ES-I3 (cell line): Measurements from ENCODE around the gene CD81.

Experiments
- H3K36me3 ChIP-seq: 2 replicates; pipeline ENCODE4 v1.6.1; 2013; ENCODE audit warnings: mild to moderate bottlenecking, low read length, control low read depth, moderate library complexity; ENCODE audit not compliant: insufficient read depth
- H3K4me1 ChIP-seq: 2 replicates; pipeline ENCODE4 v1.6.1; 2013; ENCODE audit warnings: mild to moderate bottlenecking, control low read depth, low read length; ENCODE audit not compliant: insufficient read depth
- H3K9ac ChIP-seq: 2 replicates; pipeline ENCODE4 v1.6.1; 2013; ENCODE audit warnings: low read depth, mild to moderate bottlenecking, low read length, moderate library complexity
- H3K9me3 ChIP-seq: 2 replicates; pipeline ENCODE4 v1.6.1; 2013; ENCODE audit warnings: mild to moderate bottlenecking, low read length, moderate library complexity; ENCODE audit not compliant: control insufficient read depth, insufficient read depth

The CD81 gene

GRCh38 chr11:2428322-2428795, 51.2 kb downstream of the CD81 start:
- Histone ChIP-seq H3K36me3 (no peaks in the 10 kb centered on the region), H3K9ac (no peak overlapping the region), H3K9me3 (no peaks in the 10 kb centered on the region), H3K4me1 (no peaks in the 10 kb centered on the region)

GRCh38 chr11:2431395-2431794, 54.3 kb downstream of the CD81 start:
- H3K36me3 ChIP-seq = no peaks in the 10 kb centered on the region
- H3K4me1 ChIP-seq = no peaks in the 10 kb centered on the region
- H3K9ac ChIP-seq = no peak overlapping the region
- H3K9me3 ChIP-seq = no peaks in the 10 kb centered on the region

DNA sequence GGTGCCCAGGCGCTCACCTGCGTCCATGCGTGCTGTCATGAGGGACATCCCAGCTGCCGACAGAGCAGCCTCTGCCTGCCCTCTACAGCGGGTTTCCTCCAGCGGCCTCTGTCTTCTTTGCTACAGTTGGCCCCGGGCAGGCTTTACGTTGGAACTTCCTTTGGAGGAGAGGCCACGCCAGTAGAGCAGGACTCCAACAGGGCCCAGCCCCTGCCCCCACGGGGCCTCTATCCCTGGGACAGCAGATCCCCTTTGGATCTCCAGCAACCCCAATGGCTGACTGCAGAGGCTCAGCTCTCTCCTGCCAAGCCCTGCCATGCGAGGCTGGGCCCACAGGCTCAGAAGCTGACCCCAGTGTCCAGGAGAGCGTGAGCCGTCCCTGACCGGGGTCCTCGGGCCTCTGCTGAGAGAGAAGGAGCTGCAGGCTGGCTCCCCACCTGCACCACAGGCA, 55.1 kb downstream of the CD81 start:
- H3K9ac ChIP-seq = no peak overlapping the region
- H3K4me1 ChIP-seq = no peaks in the 10 kb centered on the region
- no peaks in the 10 kb centered on the region for H3K9me3 ChIP-seq
- H3K36me3 ChIP-seq = no peaks in the 10 kb centered on the region

DNA sequence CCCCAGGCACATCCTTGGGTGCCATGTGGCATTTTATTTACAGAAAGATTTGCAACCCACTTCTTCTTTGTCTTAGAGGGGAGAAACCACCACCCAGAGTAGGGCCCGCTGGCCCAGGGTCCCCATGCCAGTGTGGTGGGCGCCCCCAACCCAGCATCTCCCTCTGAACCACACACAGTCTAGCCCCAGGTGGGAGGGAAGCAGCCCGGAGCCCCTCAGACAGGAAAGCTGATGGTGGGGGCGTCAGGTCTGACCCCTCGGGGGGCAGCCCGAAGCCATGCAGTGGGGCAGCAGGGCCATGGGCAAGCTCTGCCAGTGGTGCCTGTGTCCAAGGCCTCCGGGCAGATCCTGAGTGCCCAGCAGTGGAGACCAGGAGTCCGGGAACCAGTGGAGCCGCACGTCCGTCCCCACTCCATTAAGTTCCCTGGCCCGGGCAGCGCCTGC, 55.5 kb downstream of the CD81 start:
- H3K36me3 ChIP-seq = no peaks in the 10 kb centered on the region
- no peaks in the 10 kb centered on the region for H3K9me3 ChIP-seq
- H3K9ac ChIP-seq = no peak overlapping the region
- no peaks in the 10 kb centered on the region for H3K4me1 ChIP-seq

DNA sequence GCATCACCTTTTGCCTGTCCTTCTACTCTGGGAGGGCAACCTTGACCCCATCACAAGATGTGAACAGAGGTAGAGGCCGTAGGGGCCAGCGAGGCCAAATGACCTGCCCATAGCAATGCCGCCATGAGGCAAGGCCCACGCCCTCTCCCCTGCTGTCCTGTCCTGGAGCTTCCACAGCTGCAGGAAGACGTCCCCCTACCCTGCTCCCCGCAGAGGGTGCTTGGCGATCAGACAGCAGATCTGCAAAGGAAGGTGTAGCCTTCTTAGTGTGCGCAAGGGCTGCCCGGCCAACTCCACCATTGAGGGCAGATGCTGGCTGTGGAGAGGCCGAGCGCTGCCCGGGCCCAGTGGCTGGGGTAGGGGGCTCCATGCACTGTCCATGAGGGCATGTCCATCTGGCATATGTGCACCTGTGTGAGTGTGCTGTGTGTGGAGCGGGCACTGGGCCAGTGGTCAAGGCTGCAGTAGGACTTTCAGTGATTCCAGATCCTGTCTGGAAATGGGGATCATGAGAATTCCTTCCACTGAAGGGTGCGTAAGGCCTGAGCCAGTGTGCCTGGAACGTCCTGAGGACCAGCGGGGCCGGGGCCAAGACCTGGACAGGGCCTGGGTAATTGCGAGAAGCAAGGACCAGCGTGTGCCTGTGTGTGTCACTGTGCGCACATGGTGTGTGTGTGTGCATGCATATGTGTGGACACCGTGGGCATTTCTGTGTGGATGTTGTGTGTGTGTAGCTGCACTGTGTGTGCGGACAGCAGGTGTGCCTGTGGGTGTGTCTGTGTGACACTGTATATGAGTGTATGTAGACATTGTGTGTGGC, 56.2 kb downstream of the CD81 start:
- Histone ChIP-seq H3K9ac (no peak overlapping the region), H3K9me3 (no peaks in the 10 kb centered on the region), H3K36me3 (no peaks in the 10 kb centered on the region), H3K4me1 (no peaks in the 10 kb centered on the region)

GRCh38 chr11:2434008-2434407, 56.9 kb downstream of the CD81 start:
- H3K9ac ChIP-seq = no peak overlapping the region

GRCh38 chr11:2434506-2435255, 57.6 kb downstream of the CD81 start:
- Histone ChIP-seq H3K9ac (no peak overlapping the region), H3K9me3 (no peaks in the 10 kb centered on the region), H3K36me3 (no peaks in the 10 kb centered on the region), H3K4me1 (no peaks in the 10 kb centered on the region)

More at GRCh38 chr11:2434008-2434407, 56.9 kb downstream of the CD81 start:
- H3K9me3 ChIP-seq = no peaks in the 10 kb centered on the region
- H3K36me3 ChIP-seq = no peaks in the 10 kb centered on the region
- no peaks in the 10 kb centered on the region for H3K4me1 ChIP-seq

- no peaks in the 10 kb centered on the region for H3K9me3 ChIP-seq
- no peak overlapping the region for H3K9ac ChIP-seq
- no peaks in the 10 kb centered on the region for H3K4me1 ChIP-seq
- no peaks in the 10 kb centered on the region for H3K36me3 ChIP-seq
Observed at GRCh38 chr11:2435288-2436012, 58.3 kb downstream of the CD81 start.

- no peaks in the 10 kb centered on the region for H3K4me1 ChIP-seq
- no peak overlapping the region for H3K9ac ChIP-seq
- H3K36me3 ChIP-seq = no peaks in the 10 kb centered on the region
- no peaks in the 10 kb centered on the region for H3K9me3 ChIP-seq
Observed at GRCh38 chr11:2436013-2436520, 59.0 kb downstream of the CD81 start.

GRCh38 chr11:2436521-2437031, 59.5 kb downstream of the CD81 start:
- Histone ChIP-seq H3K36me3 (no peaks in the 10 kb centered on the region), H3K9ac (no peak overlapping the region), H3K9me3 (no peaks in the 10 kb centered on the region), H3K4me1 (no peaks in the 10 kb centered on the region)

DNA sequence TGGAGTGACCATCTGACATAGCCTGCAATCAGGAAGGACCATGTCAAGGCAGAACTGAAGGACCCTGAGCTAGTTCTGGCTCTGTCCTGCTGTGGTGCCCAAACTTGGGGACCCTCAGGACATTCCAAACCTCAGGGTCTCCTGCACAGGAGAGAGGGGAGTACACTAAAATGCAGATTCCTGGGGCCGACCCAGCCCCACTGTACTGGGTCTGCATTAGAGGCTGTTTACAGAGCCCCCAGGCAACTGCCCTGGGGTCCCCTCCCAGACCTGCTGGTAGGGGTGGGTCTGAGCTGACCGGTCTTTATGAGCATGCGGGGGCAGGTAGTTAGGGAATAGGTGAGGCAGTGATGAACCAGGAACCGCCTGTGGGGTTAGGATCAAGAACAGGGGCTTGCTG, 60.4 kb downstream of the CD81 start:
- no peaks in the 10 kb centered on the region for H3K4me1 ChIP-seq
- H3K9me3 ChIP-seq = no peaks in the 10 kb centered on the region
- no peaks in the 10 kb centered on the region for H3K36me3 ChIP-seq
- H3K9ac ChIP-seq = no peak overlapping the region

- Histone ChIP-seq H3K9ac (no peak overlapping the region), H3K36me3 (no peaks in the 10 kb centered on the region), H3K4me1 (no peaks in the 10 kb centered on the region), H3K9me3 (no peaks in the 10 kb centered on the region)
Observed at GRCh38 chr11:2439820-2440219, 62.7 kb downstream of the CD81 start.

- Histone ChIP-seq H3K9ac (no peak overlapping the region), H3K36me3 (no peaks in the 10 kb centered on the region), H3K4me1 (no peaks in the 10 kb centered on the region), H3K9me3 (no peaks in the 10 kb centered on the region)
Observed at GRCh38 chr11:2440646-2441045, 63.5 kb downstream of the CD81 start.

- Histone ChIP-seq H3K4me1 (no peaks in the 10 kb centered on the region), H3K9me3 (no peaks in the 10 kb centered on the region), H3K9ac (no peak overlapping the region), H3K36me3 (no peaks in the 10 kb centered on the region)
Observed at GRCh38 chr11:2441171-2441570, 64.1 kb downstream of the CD81 start.
